Spleen (tissue), 7 donors: ENCODE measurements around the gene MAP3K8.

ENCODE experiments used
- POLR2A ChIP-seq, 3 donors: fragments of 450-650 bp; IDR thresholded peaks; one replicate each; pipeline ENCODE4 v1.5.1; 2017; ENCODE audit warnings: antibody characterized with exemption in 3 of 3, mild to moderate bottlenecking in 1 of 3
- TF ChIP-seq, protein P1 (sequence below), 11 experiments: fragments of 200-600 bp in 7 of 11; fragments of 450-650 bp in 4 of 11; sonication (generic) in 4 of 11; IDR thresholded peaks in 8 of 11; conservative IDR thresholded peaks in 3 of 11; 1 replicate in 7 of 11; 2 replicates in 4 of 11; pipeline versions ENCODE4 v1.4.0 to v1.8.0; 2016 to 2021; ENCODE audit warnings: antibody characterized with exemption in 11 of 11, inconsistent platforms in 4 of 11, mild to moderate bottlenecking in 1 of 11
- donor health status: DM: no; HTN: no; CAD: no; lungs with moderate emphysema.
- donor health status: DM: no; HTN: no; CAD: no.
- donor health status: DM: no; HTN: no; CAD: no.

DNA sequence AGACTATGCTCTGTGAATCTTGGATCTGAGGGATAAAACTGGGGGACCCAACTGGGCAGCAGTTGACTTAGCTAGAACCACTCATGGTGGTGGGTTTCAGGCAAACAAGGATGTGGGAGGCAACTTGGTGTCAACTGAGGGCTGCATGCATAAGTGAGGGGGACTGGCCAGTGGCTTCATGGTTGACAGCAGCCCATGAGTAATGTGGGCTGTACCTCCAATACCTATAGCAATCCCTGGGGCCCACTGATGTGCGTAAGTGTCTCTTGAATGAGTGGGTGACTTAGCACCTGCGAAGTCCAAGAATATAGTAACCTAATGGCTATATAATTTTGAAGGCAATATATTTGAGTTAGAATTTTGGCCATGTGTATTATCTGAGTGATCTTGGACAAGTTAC, 13.7 kb upstream of the MAP3K8 start:
- TF ChIP-seq, protein P1, sequence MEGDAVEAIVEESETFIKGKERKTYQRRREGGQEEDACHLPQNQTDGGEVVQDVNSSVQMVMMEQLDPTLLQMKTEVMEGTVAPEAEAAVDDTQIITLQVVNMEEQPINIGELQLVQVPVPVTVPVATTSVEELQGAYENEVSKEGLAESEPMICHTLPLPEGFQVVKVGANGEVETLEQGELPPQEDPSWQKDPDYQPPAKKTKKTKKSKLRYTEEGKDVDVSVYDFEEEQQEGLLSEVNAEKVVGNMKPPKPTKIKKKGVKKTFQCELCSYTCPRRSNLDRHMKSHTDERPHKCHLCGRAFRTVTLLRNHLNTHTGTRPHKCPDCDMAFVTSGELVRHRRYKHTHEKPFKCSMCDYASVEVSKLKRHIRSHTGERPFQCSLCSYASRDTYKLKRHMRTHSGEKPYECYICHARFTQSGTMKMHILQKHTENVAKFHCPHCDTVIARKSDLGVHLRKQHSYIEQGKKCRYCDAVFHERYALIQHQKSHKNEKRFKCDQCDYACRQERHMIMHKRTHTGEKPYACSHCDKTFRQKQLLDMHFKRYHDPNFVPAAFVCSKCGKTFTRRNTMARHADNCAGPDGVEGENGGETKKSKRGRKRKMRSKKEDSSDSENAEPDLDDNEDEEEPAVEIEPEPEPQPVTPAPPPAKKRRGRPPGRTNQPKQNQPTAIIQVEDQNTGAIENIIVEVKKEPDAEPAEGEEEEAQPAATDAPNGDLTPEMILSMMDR (IDR thresholded peaks at IDR 0.05 in 8 of 11, conservative IDR thresholded peaks at IDR 0.05 in 3 of 11) = no peak
- no peak for TF ChIP-seq POLR2A (IDR thresholded peaks at IDR 0.05)
